MCF 10A (cell line): ENCODE results near the gene DDX42. TPM values are rescaled to one million over a fixed set of nuclear protein-coding genes. Genes with fewer than 3 reads are reported as not detected.
"Not testable (repeated sequence)": the region's sequence is repeated elsewhere in the genome, so short reads cannot be mapped to it uniquely, and the experiment has no call there.

Experiments
- BruUV-seq: library from RNA; stranded (reverse); fragments of 400-500 nt; replicated peaks from 2 replicates; lab custom pipeline; 2021; lab: Mats Ljungman, UMichigan
- CTCF ChIA-PET: fragments of 300-600 bp; sonication (Branson Sonifier 250); formaldehyde crosslinking; extraction: SDS; loops from one replicate; lab custom pipeline; 2021; ENCODE audit warnings: antibody characterized with exemption, inconsistent platforms; lab: Yijun Ruan, JAX
- POLR2A ChIA-PET: fragments of 300-600, 350-650 bp; sonication (Branson Sonifier 250); formaldehyde crosslinking; extraction: SDS; loops from one replicate; lab custom pipeline; 2020; ENCODE audit warnings: antibody characterized with exemption, inconsistent platforms; lab: Yijun Ruan, JAX
- DNase-seq: peaks from one replicate; pipeline ENCODE4 v3.0.0-alpha.2; 2018; ENCODE audit not compliant: unreplicated experiment
- H3K27ac Mint-ChIP-seq: one replicate; pipeline ENCODE4 v1.8.0; 2022; ENCODE audit warnings: mild to moderate bottlenecking, low read depth, mixed read lengths; ENCODE audit not compliant: unreplicated experiment
- H3K27me3 Mint-ChIP-seq: one replicate; pipeline ENCODE4 v1.8.0; 2022; ENCODE audit warnings: mixed read lengths; ENCODE audit not compliant: insufficient read depth, unreplicated experiment
- H3K36me3 Mint-ChIP-seq: one replicate; pipeline ENCODE4 v1.8.0; 2022; ENCODE audit warnings: mild to moderate bottlenecking, moderate library complexity, mixed read lengths; ENCODE audit not compliant: insufficient read depth, unreplicated experiment
- H3K4me1 Mint-ChIP-seq: one replicate; pipeline ENCODE4 v1.8.0; 2022; ENCODE audit warnings: mixed read lengths; ENCODE audit not compliant: insufficient read depth, unreplicated experiment
- H3K4me3 Mint-ChIP-seq: one replicate; pipeline ENCODE4 v1.8.0; 2022; ENCODE audit warnings: mild to moderate bottlenecking, moderate library complexity, mixed read lengths; ENCODE audit not compliant: unreplicated experiment
- H3K9me3 Mint-ChIP-seq: one replicate; pipeline ENCODE4 v1.8.0; 2022; ENCODE audit warnings: mixed read lengths; ENCODE audit not compliant: unreplicated experiment
- intact Hi-C: fragments of 100-400 bp; cut with micrococcal nuclease; formaldehyde crosslinking; loops from 2 replicates; pipeline ENCODE4 v1.14.1; 2022
- total RNA-seq: library from RNA; stranded (reverse); gene quantifications from 2 replicates; pipeline ENCODE4 v1.2.3, GENCODE V29; 2022
- TF ChIP-seq, protein P1 (sequence below): fragments of 200-600 bp; IDR thresholded peaks from one replicate; pipeline ENCODE4 v1.8.0; 2022; ENCODE audit warnings: antibody characterized with exemption, mild to moderate bottlenecking; ENCODE audit not compliant: unreplicated experiment

Gene DDX42
- total RNA-seq, 1 experiment from 2014 or later = 144 TPM

DNA sequence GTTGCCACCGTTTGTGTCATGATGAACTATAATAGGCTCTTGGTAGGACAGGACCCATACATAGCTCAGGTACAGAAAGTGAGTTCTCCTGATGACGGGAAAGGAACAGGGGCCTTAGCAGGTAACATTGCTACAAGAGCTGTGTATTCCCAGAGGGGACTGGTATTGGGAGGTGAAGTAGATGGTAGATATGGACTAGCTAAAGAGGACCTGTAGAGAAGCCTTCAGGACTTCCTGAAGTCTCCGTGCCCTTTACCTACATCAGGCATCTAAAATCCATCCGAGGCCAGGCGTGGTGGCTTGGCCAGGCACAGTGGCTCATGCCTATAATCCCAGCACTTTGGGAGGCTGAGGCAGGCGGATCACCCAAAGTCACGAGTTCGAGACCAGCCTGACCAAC is 81.2 kb downstream of the DDX42 start:
- no TSS peak for BruUV-seq
- POLR2A ChIA-PET = interaction anchor here (0.7 kb wide), 1 partner anchor 46 kb away, joined by 3 read pairs; no protein-coding TSS in a partner anchor
- CTCF ChIA-PET = interaction anchor here (0.5 to 2.8 kb wide), 5 partner anchors 9 to 259 kb away, joined by 3 to 14 read pairs (median 4); no protein-coding TSS in a partner anchor
- no peak for DNase-seq
- no peak overlapping the region for H3K27ac Mint-ChIP-seq
- TF ChIP-seq, protein P1, sequence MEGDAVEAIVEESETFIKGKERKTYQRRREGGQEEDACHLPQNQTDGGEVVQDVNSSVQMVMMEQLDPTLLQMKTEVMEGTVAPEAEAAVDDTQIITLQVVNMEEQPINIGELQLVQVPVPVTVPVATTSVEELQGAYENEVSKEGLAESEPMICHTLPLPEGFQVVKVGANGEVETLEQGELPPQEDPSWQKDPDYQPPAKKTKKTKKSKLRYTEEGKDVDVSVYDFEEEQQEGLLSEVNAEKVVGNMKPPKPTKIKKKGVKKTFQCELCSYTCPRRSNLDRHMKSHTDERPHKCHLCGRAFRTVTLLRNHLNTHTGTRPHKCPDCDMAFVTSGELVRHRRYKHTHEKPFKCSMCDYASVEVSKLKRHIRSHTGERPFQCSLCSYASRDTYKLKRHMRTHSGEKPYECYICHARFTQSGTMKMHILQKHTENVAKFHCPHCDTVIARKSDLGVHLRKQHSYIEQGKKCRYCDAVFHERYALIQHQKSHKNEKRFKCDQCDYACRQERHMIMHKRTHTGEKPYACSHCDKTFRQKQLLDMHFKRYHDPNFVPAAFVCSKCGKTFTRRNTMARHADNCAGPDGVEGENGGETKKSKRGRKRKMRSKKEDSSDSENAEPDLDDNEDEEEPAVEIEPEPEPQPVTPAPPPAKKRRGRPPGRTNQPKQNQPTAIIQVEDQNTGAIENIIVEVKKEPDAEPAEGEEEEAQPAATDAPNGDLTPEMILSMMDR = no peak
- no peaks in the 10 kb centered on the region for H3K9me3 Mint-ChIP-seq
- no peak overlapping the region for H3K4me3 Mint-ChIP-seq
- peaks cover 27% of the 10 kb centered on the region for H3K27me3 Mint-ChIP-seq
- intact Hi-C loops = no loop called here
- H3K36me3 Mint-ChIP-seq = no peaks in the 10 kb centered on the region
- H3K4me1 Mint-ChIP-seq = no peaks in the 10 kb centered on the region

DNA sequence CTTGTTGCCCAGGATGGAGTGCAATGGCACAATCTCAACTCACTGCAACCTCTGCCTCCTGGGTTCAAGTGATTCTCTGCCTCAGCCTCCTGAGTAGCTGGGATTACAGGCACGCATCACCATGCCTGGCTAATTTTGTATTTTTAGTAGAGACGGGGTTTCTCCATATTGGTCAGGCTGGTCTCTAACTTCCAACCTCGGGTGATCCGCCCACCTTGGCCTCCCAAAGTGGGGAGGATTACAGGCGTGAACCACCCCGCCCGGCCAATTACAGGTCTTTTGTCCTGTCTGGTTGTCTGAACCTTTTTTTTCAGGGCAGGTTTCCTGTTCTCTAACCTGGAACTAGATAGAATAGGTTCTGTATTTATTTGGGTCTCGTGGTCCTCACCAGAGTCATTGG is 82.5 kb downstream of the DDX42 start:
- CTCF ChIA-PET = interaction anchor here (0.6 to 1.2 kb wide), 3 partner anchors 13 to 147 kb away, joined by 3 to 4 read pairs (median 3); no protein-coding TSS in a partner anchor

DNA sequence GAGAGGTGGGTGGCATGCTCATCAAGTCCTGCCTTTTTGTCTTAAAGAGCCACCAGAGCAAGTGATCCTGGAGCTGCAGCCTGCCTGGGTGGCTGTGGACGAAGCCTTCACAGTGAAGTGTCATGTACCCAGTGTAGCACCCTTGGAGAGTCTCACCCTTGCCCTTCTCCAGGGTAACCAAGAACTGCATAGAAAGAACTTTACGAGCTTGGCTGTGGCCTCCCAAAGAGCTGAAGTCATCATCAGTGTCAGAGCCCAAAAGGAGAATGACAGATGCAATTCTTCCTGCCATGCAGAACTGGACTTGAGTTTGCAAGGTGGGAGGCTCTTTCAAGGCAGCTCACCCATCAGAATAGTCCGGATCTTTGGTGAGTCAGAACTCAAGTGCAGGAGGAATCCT is 85.3 kb downstream of the DDX42 start:
- peaks cover 40% of the 10 kb centered on the region for H3K27me3 Mint-ChIP-seq
- POLR2A ChIA-PET = no interaction called here
- no peak overlapping the region for H3K27ac Mint-ChIP-seq
- no peaks in the 10 kb centered on the region for H3K36me3 Mint-ChIP-seq
- no peak overlapping the region for H3K4me3 Mint-ChIP-seq
- no peaks in the 10 kb centered on the region for H3K9me3 Mint-ChIP-seq
- CTCF ChIA-PET = interaction anchor here (1.0 to 1.7 kb wide), 2 partner anchors 16 to 21 kb away, joined by 3 to 4 read pairs; no protein-coding TSS in a partner anchor
- H3K4me1 Mint-ChIP-seq = no peaks in the 10 kb centered on the region
- TF ChIP-seq, protein P1 = no peak
- intact Hi-C loops = no loop called here
- no TSS peak for BruUV-seq
- DNase-seq = no peak

More for the DNA sequence above, 82.5 kb downstream of the DDX42 start:
- H3K27ac Mint-ChIP-seq, H3K4me1 Mint-ChIP-seq, H3K9me3 Mint-ChIP-seq, H3K36me3 Mint-ChIP-seq, DNase-seq, POLR2A ChIA-PET, H3K4me3 Mint-ChIP-seq, BruUV-seq, intact Hi-C loops: not testable (repeated sequence)
- H3K27me3 Mint-ChIP-seq = peaks cover 40% of the 10 kb centered on the region

DNA sequence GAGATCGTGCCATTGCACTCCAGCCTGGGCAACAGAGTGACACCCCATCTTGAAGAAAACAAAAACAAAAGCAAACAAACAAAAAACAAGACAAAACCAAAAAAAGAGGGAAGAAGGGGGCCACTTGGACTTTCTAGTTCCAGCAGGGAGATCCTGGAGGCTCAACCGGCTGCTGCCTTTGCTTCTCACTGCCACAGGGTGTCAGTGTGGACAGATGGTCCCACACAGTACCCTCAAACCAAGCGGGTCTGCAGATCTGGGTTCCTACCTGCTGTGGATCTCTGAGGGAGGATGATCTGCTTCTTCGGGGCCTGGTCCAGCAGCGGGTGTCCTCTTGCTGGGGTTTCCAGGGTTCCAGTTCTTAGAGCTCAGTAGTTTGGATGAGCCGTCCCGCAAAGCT is 92.7 kb downstream of the DDX42 start:
- H3K4me3 Mint-ChIP-seq, H3K27ac Mint-ChIP-seq, H3K9me3 Mint-ChIP-seq, H3K27me3 Mint-ChIP-seq, POLR2A ChIA-PET, H3K36me3 Mint-ChIP-seq, H3K4me1 Mint-ChIP-seq, BruUV-seq, DNase-seq, intact Hi-C loops: not testable (repeated sequence)
- CTCF ChIA-PET = interaction anchor here (0.6 to 2.6 kb wide), 15 partner anchors 10 to 870 kb away, joined by 3 to 15 read pairs (median 4); no protein-coding TSS in a partner anchor

Other genes starting within 250 kb of the DDX42 start
- gene DCAF7, start 223.7 kb upstream of the DDX42 start, total RNA-seq = 81.6 and 91.4 TPM in 2 replicates
- gene TACO1, start 173.3 kb upstream of the DDX42 start, total RNA-seq = 36.5 and 38.7 TPM in 2 replicates
- 12.8 and 13.8 TPM in 2 replicates for gene MAP3K3, start 151.8 kb upstream of the DDX42 start, total RNA-seq
- gene LIMD2, start 74.0 kb upstream of the DDX42 start, total RNA-seq = 0.56 and 0.93 TPM in 2 replicates
- gene STRADA, start 32.4 kb upstream of the DDX42 start, total RNA-seq = 36.5 and 36.6 TPM in 2 replicates
- 86.4 and 114 TPM in 2 replicates for gene CCDC47, start 573 bp upstream of the DDX42 start, total RNA-seq
- 148 and 151 TPM in 2 replicates for gene PSMC5, start 53.3 kb downstream of the DDX42 start, total RNA-seq
- gene FTSJ3, start 53.5 kb downstream of the DDX42 start, total RNA-seq = 36.7 and 49.5 TPM in 2 replicates
- 43.7 and 54.6 TPM in 2 replicates for gene SMARCD2, start 68.5 kb downstream of the DDX42 start, total RNA-seq
- gene CSH2, start 99.5 kb downstream of the DDX42 start, total RNA-seq = not detected in 2 replicates
- gene GH2, start 107.8 kb downstream of the DDX42 start, total RNA-seq = not detected in 2 replicates
- gene CSH1, start 122.4 kb downstream of the DDX42 start, total RNA-seq = not detected in 2 replicates
- not detected in 2 replicates for gene CSHL1, start 137.1 kb downstream of the DDX42 start, total RNA-seq
- not detected in 2 replicates for gene GH1, start 144.7 kb downstream of the DDX42 start, total RNA-seq
- gene CD79B, start 158.2 kb downstream of the DDX42 start, total RNA-seq = not detected in 2 replicates
- gene SCN4A, start 198.7 kb downstream of the DDX42 start, total RNA-seq = 0.05 TPM in 1 of 2 replicates, not detected in the other
- gene PRR29, start 224.2 kb downstream of the DDX42 start, total RNA-seq = not detected in 2 replicates
- 0.34 TPM in 1 of 2 replicates, not detected in the other for gene ICAM2, start 246.5 kb downstream of the DDX42 start, total RNA-seq